ENCODE measurements around the gene HTRA1.

The HTRA1 gene

DNA sequence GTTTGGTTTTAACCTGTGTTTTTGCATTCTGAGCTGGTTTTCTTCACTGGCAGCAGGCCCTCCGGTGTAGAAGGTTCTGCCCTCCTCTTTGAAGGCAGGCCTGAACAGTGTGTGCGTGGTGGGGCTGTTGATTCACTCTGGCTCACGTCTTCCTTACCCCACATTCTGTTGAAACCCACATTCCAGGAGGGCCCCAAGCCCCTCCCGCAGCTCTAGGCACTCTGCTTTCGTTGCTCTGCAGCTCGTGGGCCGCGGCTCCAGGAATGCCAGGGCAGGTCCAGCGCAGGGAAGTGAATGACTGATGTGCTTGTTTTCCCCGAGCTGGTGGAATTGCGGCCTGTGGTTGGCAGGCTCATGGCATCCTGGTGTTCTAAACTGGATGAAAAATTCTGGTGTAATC is 49.0 kb downstream of the HTRA1 start:
- Histone ChIP-seq H3F3A (ENCODE audit: low read depth) (no peaks in the 10 kb centered on the region), H3K9me2 (replicated peaks; ENCODE audit: low read depth, low read length) (no peaks in the 10 kb centered on the region), H3K9me3 (ENCODE audit: insufficient read depth, low read depth, low read length) (no peaks in the 10 kb centered on the region), H3K4me1 (ENCODE audit: insufficient read depth, low read length, poor library complexity, severe bottlenecking) (peaks cover 36% of the 10 kb centered on the region), H3K4me2 (ENCODE audit: low read depth, low read length, poor library complexity, severe bottlenecking) (no peak overlapping the region), H3K79me2 (ENCODE audit: insufficient read depth, low read length) (no peaks in the 10 kb centered on the region), H3K36me3 (ENCODE audit: insufficient read depth, low read length) (no peaks in the 10 kb centered on the region), H3K27me3 (ENCODE audit: insufficient read depth, low read length, poor library complexity, severe bottlenecking) (no peaks in the 10 kb centered on the region), H2AFZ (ENCODE audit: low read length) (no peak overlapping the region), H4K20me1 (ENCODE audit: insufficient read depth, low read length, poor library complexity, severe bottlenecking) (no peaks in the 10 kb centered on the region), H3K9ac (ENCODE audit: low read depth, low read length, poor library complexity, severe bottlenecking) (no peak overlapping the region), H3K4me3 (ENCODE audit: low read length, poor library complexity, severe bottlenecking) (no peak overlapping the region)
- no peak for TF ChIP-seq EZH2phosphoT487 (IDR thresholded peaks at IDR 0.05; ENCODE audit: borderline replicate concordance)
- TF ChIP-seq, protein P1, sequence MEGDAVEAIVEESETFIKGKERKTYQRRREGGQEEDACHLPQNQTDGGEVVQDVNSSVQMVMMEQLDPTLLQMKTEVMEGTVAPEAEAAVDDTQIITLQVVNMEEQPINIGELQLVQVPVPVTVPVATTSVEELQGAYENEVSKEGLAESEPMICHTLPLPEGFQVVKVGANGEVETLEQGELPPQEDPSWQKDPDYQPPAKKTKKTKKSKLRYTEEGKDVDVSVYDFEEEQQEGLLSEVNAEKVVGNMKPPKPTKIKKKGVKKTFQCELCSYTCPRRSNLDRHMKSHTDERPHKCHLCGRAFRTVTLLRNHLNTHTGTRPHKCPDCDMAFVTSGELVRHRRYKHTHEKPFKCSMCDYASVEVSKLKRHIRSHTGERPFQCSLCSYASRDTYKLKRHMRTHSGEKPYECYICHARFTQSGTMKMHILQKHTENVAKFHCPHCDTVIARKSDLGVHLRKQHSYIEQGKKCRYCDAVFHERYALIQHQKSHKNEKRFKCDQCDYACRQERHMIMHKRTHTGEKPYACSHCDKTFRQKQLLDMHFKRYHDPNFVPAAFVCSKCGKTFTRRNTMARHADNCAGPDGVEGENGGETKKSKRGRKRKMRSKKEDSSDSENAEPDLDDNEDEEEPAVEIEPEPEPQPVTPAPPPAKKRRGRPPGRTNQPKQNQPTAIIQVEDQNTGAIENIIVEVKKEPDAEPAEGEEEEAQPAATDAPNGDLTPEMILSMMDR (conservative IDR thresholded peaks at IDR 0.05; ENCODE audit: low read length), result no peak

DNA sequence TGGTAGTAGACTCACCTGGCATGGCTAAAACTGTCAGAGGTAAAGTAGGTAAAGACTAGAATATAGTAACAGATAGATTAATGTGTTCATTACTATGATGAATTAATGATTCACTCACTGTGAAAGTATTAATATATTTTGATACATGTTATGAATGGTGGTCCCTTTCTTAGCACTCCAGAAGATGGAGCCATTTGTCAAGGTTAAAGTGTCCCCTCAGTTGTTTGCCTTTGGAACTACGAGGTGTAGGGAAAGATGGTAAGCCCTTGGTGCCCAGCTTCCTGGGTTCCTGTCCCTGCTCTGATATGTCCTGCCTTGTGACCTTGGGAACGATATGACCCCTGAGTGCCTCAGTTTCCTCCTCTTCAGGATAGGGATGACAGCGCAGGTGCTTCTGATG is 49.4 kb downstream of the HTRA1 start:
- no peaks in the 10 kb centered on the region for H3K79me2 ChIP-seq (ENCODE audit: insufficient read depth, low read length)

GRCh38 chr10:122513053-122513452 is 51.7 kb downstream of the HTRA1 start:
- Histone ChIP-seq H3K4me2 (ENCODE audit: low read depth, low read length, poor library complexity, severe bottlenecking) (peak overlapping the region; percentile 76), H2AFZ (ENCODE audit: low read length) (0 out of 2 replicates have a peak overlapping the region, but pooled peaks have one; percentile 10), H3K9ac (ENCODE audit: low read depth, low read length, poor library complexity, severe bottlenecking) (peak overlapping the region; percentile 74), H3K9me3 (ENCODE audit: insufficient read depth, low read depth, low read length) (no peaks in the 10 kb centered on the region), H3K27me3 (ENCODE audit: insufficient read depth, low read length, poor library complexity, severe bottlenecking) (no peaks in the 10 kb centered on the region), H3F3A (ENCODE audit: low read depth) (no peaks in the 10 kb centered on the region), H3K4me1 (ENCODE audit: insufficient read depth, low read length, poor library complexity, severe bottlenecking) (peaks cover 58% of the 10 kb centered on the region), H4K20me1 (ENCODE audit: insufficient read depth, low read length, poor library complexity, severe bottlenecking) (no peaks in the 10 kb centered on the region), H3K9me2 (replicated peaks; ENCODE audit: low read depth, low read length) (no peaks in the 10 kb centered on the region), H3K79me2 (ENCODE audit: insufficient read depth, low read length) (no peaks in the 10 kb centered on the region), H3K4me3 (ENCODE audit: low read length, poor library complexity, severe bottlenecking) (peak overlapping the region; percentile 52), H3K36me3 (ENCODE audit: insufficient read depth, low read length) (no peaks in the 10 kb centered on the region)
- TF ChIP-seq EZH2phosphoT487 (IDR thresholded peaks at IDR 0.05; ENCODE audit: borderline replicate concordance), result no peak
- TF ChIP-seq, protein P1 (conservative IDR thresholded peaks at IDR 0.05; ENCODE audit: low read length), result no peak

More for the DNA sequence above, 49.4 kb downstream of the HTRA1 start:
- no peaks in the 10 kb centered on the region for H3F3A ChIP-seq (ENCODE audit: low read depth)
- no peaks in the 10 kb centered on the region for H4K20me1 ChIP-seq (ENCODE audit: insufficient read depth, low read length, poor library complexity, severe bottlenecking)
- H3K9me2 ChIP-seq (replicated peaks; ENCODE audit: low read depth, low read length), result no peaks in the 10 kb centered on the region
- H3K36me3 ChIP-seq (ENCODE audit: insufficient read depth, low read length), result no peaks in the 10 kb centered on the region
- H2AFZ ChIP-seq (ENCODE audit: low read length), result no peak overlapping the region
- H3K4me2 ChIP-seq (ENCODE audit: low read depth, low read length, poor library complexity, severe bottlenecking), result no peak overlapping the region
- H3K9ac ChIP-seq (ENCODE audit: low read depth, low read length, poor library complexity, severe bottlenecking), result no peak overlapping the region
- no peak overlapping the region for H3K4me3 ChIP-seq (ENCODE audit: low read length, poor library complexity, severe bottlenecking)
- TF ChIP-seq, protein P1 (conservative IDR thresholded peaks at IDR 0.05; ENCODE audit: low read length), result peak; percentile 63
- TF ChIP-seq EZH2phosphoT487 (IDR thresholded peaks at IDR 0.05; ENCODE audit: borderline replicate concordance), result no peak
- no peaks in the 10 kb centered on the region for H3K9me3 ChIP-seq (ENCODE audit: insufficient read depth, low read depth, low read length)
- H3K27me3 ChIP-seq (ENCODE audit: insufficient read depth, low read length, poor library complexity, severe bottlenecking), result no peaks in the 10 kb centered on the region
- peaks cover 40% of the 10 kb centered on the region for H3K4me1 ChIP-seq (ENCODE audit: insufficient read depth, low read length, poor library complexity, severe bottlenecking)

Data from Loucy (cell line).